ENCODE results near the gene DBNDD1.

DBNDD1 gene

GRCh38 chr16:90044111-90044551 is 24.9 kb upstream of the DBNDD1 start:
- Mint-ChIP-seq H3K27ac (no peak overlapping the region), H3K4me1 (peaks cover 5% of the 10 kb centered on the region), H3K27me3 (peaks cover 33% of the 10 kb centered on the region), H3K9me3 (no peaks in the 10 kb centered on the region), H3K36me3 (no peaks in the 10 kb centered on the region), H3K4me3 (no peak overlapping the region)
- no peak for DNase-seq
- CTCF ChIA-PET: no interaction called here

- Mint-ChIP-seq H3K36me3 (no peaks in the 10 kb centered on the region), H3K9me3 (no peaks in the 10 kb centered on the region), H3K27ac (no peak overlapping the region), H3K27me3 (peaks cover 27% of the 10 kb centered on the region), H3K4me3 (no peak overlapping the region), H3K4me1 (peaks cover 5% of the 10 kb centered on the region)
- CTCF ChIA-PET: no interaction called here
- no peak for DNase-seq
These were observed 24.3 kb upstream of the DBNDD1 start for GRCh38 chr16:90043526-90043925.

GRCh38 chr16:90042946-90043514 is 23.8 kb upstream of the DBNDD1 start:
- Mint-ChIP-seq H3K4me3 (no peak overlapping the region), H3K27ac (no peak overlapping the region), H3K9me3 (no peaks in the 10 kb centered on the region), H3K27me3 (peaks cover 22% of the 10 kb centered on the region), H3K4me1 (peaks cover 3% of the 10 kb centered on the region), H3K36me3 (no peaks in the 10 kb centered on the region)
- CTCF ChIA-PET: no interaction called here
- DNase-seq: no peak

GRCh38 chr16:90041896-90042473 is 22.7 kb upstream of the DBNDD1 start:
- DNase-seq: no peak
- Mint-ChIP-seq H3K27me3 (peaks cover 17% of the 10 kb centered on the region), H3K27ac (no peak overlapping the region), H3K4me1 (peaks cover 3% of the 10 kb centered on the region), H3K4me3 (no peak overlapping the region), H3K9me3 (no peaks in the 10 kb centered on the region), H3K36me3 (no peaks in the 10 kb centered on the region)
- CTCF ChIA-PET: no interaction called here

GRCh38 chr16:90040152-90041023 is 21.1 kb upstream of the DBNDD1 start:
- no peak for DNase-seq
- CTCF ChIA-PET: no interaction called here
- Mint-ChIP-seq H3K36me3 (no peaks in the 10 kb centered on the region), H3K27me3 (peaks cover under 1% of the 10 kb centered on the region), H3K27ac (no peak overlapping the region), H3K4me3 (no peak overlapping the region), H3K4me1 (no peaks in the 10 kb centered on the region), H3K9me3 (no peaks in the 10 kb centered on the region)

GRCh38 chr16:90037276-90037675 is 18.0 kb upstream of the DBNDD1 start:
- CTCF ChIA-PET: no interaction called here
- DNase-seq: no peak
- H3K4me1 Mint-ChIP-seq: no peaks in the 10 kb centered on the region
- no peaks in the 10 kb centered on the region for H3K27me3 Mint-ChIP-seq
- H3K9me3 Mint-ChIP-seq: no peaks in the 10 kb centered on the region
- H3K4me3 Mint-ChIP-seq: no peak overlapping the region
- H3K27ac Mint-ChIP-seq: no peak overlapping the region
- H3K36me3 Mint-ChIP-seq: no peaks in the 10 kb centered on the region

GRCh38 chr16:90035902-90036301 is 16.6 kb upstream of the DBNDD1 start:
- Mint-ChIP-seq H3K36me3 (peaks cover 3% of the 10 kb centered on the region), H3K27ac (no peak overlapping the region), H3K9me3 (no peaks in the 10 kb centered on the region), H3K4me3 (no peak overlapping the region), H3K27me3 (no peaks in the 10 kb centered on the region), H3K4me1 (no peaks in the 10 kb centered on the region)
- DNase-seq: no peak
- CTCF ChIA-PET: no interaction called here

- H3K9me3 Mint-ChIP-seq: no peaks in the 10 kb centered on the region
- H3K36me3 Mint-ChIP-seq: peaks cover 3% of the 10 kb centered on the region
- CTCF ChIA-PET: no interaction called here
- no peak overlapping the region for H3K4me3 Mint-ChIP-seq
- no peak for DNase-seq
- no peak overlapping the region for H3K27ac Mint-ChIP-seq
- no peaks in the 10 kb centered on the region for H3K4me1 Mint-ChIP-seq
- H3K27me3 Mint-ChIP-seq: no peaks in the 10 kb centered on the region
These were observed 15.2 kb upstream of the DBNDD1 start for GRCh38 chr16:90034504-90034903.

GRCh38 chr16:90033387-90033786 is 14.1 kb upstream of the DBNDD1 start:
- Mint-ChIP-seq H3K36me3 (peaks cover 3% of the 10 kb centered on the region), H3K4me3 (no peak overlapping the region), H3K27me3 (no peaks in the 10 kb centered on the region), H3K27ac (no peak overlapping the region), H3K4me1 (no peaks in the 10 kb centered on the region), H3K9me3 (no peaks in the 10 kb centered on the region)
- no peak for DNase-seq
- CTCF ChIA-PET: interaction anchor here (1.2 kb wide), 1 partner anchor 15 kb away, joined by 3 read pairs; no protein-coding TSS in a partner anchor

GRCh38 chr16:90032674-90033331 is 13.5 kb upstream of the DBNDD1 start:
- Mint-ChIP-seq H3K27ac (peak overlapping the region; percentile 49), H3K27me3 (no peaks in the 10 kb centered on the region), H3K4me1 (no peaks in the 10 kb centered on the region), H3K4me3 (no peak overlapping the region), H3K36me3 (peaks cover 3% of the 10 kb centered on the region), H3K9me3 (no peaks in the 10 kb centered on the region)
- CTCF ChIA-PET: interaction anchor here (1.2 kb wide), 1 partner anchor 15 kb away, joined by 3 read pairs; no protein-coding TSS in a partner anchor
- no peak for DNase-seq

GRCh38 chr16:90031931-90032673 is 12.8 kb upstream of the DBNDD1 start:
- Mint-ChIP-seq H3K27me3 (no peaks in the 10 kb centered on the region), H3K36me3 (peaks cover 3% of the 10 kb centered on the region), H3K27ac (peak overlapping the region; percentile 49), H3K4me1 (peaks cover 3% of the 10 kb centered on the region), H3K4me3 (no peak overlapping the region), H3K9me3 (no peaks in the 10 kb centered on the region)
- DNase-seq: no peak
- CTCF ChIA-PET: no interaction called here

GRCh38 chr16:90031186-90031930 is 12.1 kb upstream of the DBNDD1 start:
- DNase-seq: no peak
- Mint-ChIP-seq H3K27me3 (no peaks in the 10 kb centered on the region), H3K9me3 (no peaks in the 10 kb centered on the region), H3K4me3 (no peak overlapping the region), H3K4me1 (peaks cover 6% of the 10 kb centered on the region), H3K27ac (no peak overlapping the region), H3K36me3 (peaks cover 3% of the 10 kb centered on the region)
- CTCF ChIA-PET: no interaction called here

- CTCF ChIA-PET: no interaction called here
- H3K4me3 Mint-ChIP-seq: no peak overlapping the region
- no peak overlapping the region for H3K27ac Mint-ChIP-seq
- peaks cover 15% of the 10 kb centered on the region for H3K4me1 Mint-ChIP-seq
- peaks cover 3% of the 10 kb centered on the region for H3K36me3 Mint-ChIP-seq
- no peak for DNase-seq
- H3K27me3 Mint-ChIP-seq: no peaks in the 10 kb centered on the region
- no peaks in the 10 kb centered on the region for H3K9me3 Mint-ChIP-seq
These were observed 9.7 kb upstream of the DBNDD1 start for GRCh38 chr16:90028985-90029384.
